ENCODE measurements around the gene ACKR2. TPM values are rescaled to one million over a fixed set of nuclear protein-coding genes. Genes with fewer than 3 reads are reported as not detected.

ACKR2 gene
- polyA plus RNA-seq, 1 donor, result 2.6 TPM

DNA sequence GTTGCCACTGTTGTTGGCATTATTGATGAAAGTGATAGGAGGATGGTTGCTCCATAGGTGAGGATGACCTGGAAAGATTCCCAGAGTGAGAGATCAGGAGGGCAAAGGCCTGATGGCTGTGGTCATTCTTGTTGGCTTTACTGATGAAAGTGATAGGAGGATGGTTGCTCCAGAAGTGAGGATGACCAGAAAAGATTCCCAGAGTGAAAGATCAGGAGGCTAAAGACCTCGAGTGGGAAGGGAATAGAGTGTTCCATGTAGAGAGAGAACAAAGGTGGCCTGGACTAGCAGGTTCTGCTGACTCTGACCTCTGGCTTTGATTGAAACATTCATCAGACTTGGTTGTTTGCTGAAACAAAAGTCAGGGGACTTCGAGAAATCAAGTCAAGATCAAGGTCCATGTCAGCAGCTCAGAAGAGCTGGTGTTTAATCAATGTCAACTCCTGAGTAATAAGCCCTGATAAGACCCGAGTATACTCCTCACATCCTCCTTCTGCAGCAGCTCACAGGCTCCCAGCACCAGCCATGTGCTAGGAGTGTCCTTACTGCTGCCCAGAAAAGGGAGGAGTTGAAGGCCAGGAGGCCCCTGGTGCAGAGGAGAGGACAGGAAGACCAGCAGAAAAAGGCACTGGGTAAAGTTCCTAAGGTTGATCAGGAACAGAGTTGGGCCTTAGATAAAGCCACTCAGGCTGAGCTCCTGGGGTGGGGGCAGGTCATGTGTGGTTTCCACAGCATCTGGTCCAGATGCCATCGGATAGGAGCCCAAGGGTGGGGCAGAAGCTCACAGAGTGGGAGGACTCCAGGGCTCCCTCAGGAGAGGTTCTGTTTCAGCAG, 46.5 kb downstream of the ACKR2 start:
- Histone ChIP-seq H3K36me3 (ENCODE audit: control insufficient read depth, insufficient read depth, low read length) (no peaks in the 10 kb centered on the region), H3K9me3 (ENCODE audit: control insufficient read depth, low read depth, low read length) (no peaks in the 10 kb centered on the region), H3K4me3 (ENCODE audit: low read length) (no peak overlapping the region), H3K4me1 (ENCODE audit: control insufficient read depth, insufficient read depth, low read length) (peaks cover 7% of the 10 kb centered on the region), H3K27me3 (ENCODE audit: control insufficient read depth, insufficient read depth, low read length) (no peaks in the 10 kb centered on the region), H3K27ac (ENCODE audit: low read length) (peak overlapping the region; percentile 35)
- 17% methylated on average over 1 of the region's 4 CpGs for WGBS (ENCODE audit: insufficient coverage, low lambda C conversion rate)
- DNase-seq, result peak; percentile 61 to 82

DNA sequence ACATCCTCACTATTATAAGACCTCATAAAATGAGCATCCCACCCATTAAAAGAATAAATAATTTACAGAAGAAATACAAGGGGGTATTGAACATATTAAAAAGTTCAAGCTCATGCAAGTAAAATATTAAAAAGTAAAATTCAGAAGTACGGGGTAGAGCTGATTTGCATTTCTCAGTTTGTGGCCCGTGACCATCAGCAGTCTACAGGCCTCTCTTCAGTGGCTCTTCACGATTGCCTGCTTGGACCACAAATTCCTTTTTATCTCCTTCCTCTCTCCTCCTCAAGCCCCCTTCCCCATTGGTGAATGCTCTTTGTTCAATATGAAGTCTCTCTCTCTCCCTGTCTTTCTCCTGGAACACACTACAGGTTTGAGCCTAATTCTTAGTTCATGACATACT, 47.3 kb downstream of the ACKR2 start:
- no CpG with 5 or more reads among the region's 3 CpGs for WGBS (ENCODE audit: insufficient coverage, low lambda C conversion rate)
- Histone ChIP-seq H3K4me3 (ENCODE audit: low read length) (no peak overlapping the region), H3K27ac (ENCODE audit: low read length) (no peak overlapping the region), H3K27me3 (ENCODE audit: control insufficient read depth, insufficient read depth, low read length) (no peaks in the 10 kb centered on the region), H3K36me3 (ENCODE audit: control insufficient read depth, insufficient read depth, low read length) (no peaks in the 10 kb centered on the region), H3K4me1 (ENCODE audit: control insufficient read depth, insufficient read depth, low read length) (peaks cover 7% of the 10 kb centered on the region), H3K9me3 (ENCODE audit: control insufficient read depth, low read depth, low read length) (no peaks in the 10 kb centered on the region)
- no peak for DNase-seq

DNA sequence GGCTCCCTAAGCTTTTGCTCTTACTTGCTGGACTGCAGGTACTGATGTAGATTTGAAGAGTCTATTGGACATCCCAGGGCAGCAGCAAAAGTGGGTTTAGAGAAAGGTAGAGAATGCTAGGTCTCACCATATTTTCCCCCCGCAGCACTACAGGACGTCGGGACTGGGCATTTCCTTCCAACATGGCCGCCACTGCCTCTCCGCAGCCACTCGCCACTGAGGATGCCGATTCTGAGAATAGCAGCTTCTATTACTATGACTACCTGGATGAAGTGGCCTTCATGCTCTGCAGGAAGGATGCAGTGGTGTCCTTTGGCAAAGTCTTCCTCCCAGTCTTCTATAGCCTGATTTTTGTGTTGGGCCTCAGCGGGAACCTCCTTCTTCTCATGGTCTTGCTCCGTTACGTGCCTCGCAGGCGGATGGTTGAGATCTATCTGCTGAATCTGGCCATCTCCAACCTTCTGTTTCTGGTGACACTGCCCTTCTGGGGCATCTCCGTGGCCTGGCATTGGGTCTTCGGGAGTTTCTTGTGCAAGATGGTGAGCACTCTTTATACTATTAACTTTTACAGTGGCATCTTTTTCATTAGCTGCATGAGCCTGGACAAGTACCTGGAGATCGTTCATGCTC, 55.2 kb downstream of the ACKR2 start:
- H3K36me3 ChIP-seq (ENCODE audit: control insufficient read depth, insufficient read depth, low read length), result no peaks in the 10 kb centered on the region
- H3K9me3 ChIP-seq (ENCODE audit: control insufficient read depth, low read depth, low read length), result no peaks in the 10 kb centered on the region
- no peaks in the 10 kb centered on the region for H3K4me1 ChIP-seq (ENCODE audit: control insufficient read depth, insufficient read depth, low read length)
- H3K27me3 ChIP-seq (ENCODE audit: control insufficient read depth, insufficient read depth, low read length), result no peaks in the 10 kb centered on the region
- no peak overlapping the region for H3K4me3 ChIP-seq (ENCODE audit: low read length)
- WGBS (ENCODE audit: insufficient coverage, low lambda C conversion rate), result no CpG with 5 or more reads among the region's 15 CpGs
- H3K27ac ChIP-seq (ENCODE audit: low read length), result no peak overlapping the region
- no peak for DNase-seq

DNA sequence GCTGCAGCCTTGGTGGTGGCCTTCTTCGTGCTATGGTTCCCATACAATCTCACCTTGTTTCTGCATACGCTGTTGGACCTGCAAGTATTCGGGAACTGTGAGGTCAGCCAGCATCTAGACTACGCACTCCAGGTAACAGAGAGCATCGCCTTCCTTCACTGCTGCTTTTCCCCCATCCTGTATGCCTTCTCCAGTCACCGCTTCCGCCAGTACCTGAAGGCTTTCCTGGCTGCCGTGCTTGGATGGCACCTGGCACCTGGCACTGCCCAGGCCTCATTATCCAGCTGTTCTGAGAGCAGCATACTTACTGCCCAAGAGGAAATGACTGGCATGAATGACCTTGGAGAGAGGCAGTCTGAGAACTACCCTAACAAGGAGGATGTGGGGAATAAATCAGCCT, 56.0 kb downstream of the ACKR2 start:
- H3K4me1 ChIP-seq (ENCODE audit: control insufficient read depth, insufficient read depth, low read length), result no peaks in the 10 kb centered on the region
- DNase-seq, result no peak
- H3K9me3 ChIP-seq (ENCODE audit: control insufficient read depth, low read depth, low read length), result no peaks in the 10 kb centered on the region
- H3K36me3 ChIP-seq (ENCODE audit: control insufficient read depth, insufficient read depth, low read length), result no peaks in the 10 kb centered on the region
- no peak overlapping the region for H3K4me3 ChIP-seq (ENCODE audit: low read length)
- no peaks in the 10 kb centered on the region for H3K27me3 ChIP-seq (ENCODE audit: control insufficient read depth, insufficient read depth, low read length)
- no CpG with 5 or more reads among the region's 8 CpGs for WGBS (ENCODE audit: insufficient coverage, low lambda C conversion rate)
- no peak overlapping the region for H3K27ac ChIP-seq (ENCODE audit: low read length)

DNA sequence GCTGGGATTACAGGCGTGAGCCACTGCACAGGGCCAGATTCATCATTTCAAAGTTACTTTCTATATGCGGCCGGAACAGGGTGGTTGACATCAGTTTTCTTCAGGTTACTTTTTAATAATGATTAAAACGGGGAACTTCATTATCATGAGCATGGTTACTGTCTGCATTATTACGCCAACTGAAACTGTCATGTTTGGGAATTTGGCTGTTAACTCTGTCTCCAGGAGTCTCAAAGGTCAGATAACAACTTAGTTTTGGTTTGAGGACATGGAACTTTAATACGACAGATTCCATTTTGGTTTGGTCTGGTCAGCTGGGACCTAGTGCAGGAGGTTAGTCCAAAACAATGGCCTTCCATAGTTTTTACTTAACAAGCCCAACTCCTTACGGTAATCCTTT, 57.9 kb downstream of the ACKR2 start:
- WGBS (ENCODE audit: insufficient coverage, low lambda C conversion rate), result 80% methylated on average over 1 of the region's 7 CpGs
- DNase-seq, result no peak
- Histone ChIP-seq H3K27ac (ENCODE audit: low read length) (no peak overlapping the region), H3K27me3 (ENCODE audit: control insufficient read depth, insufficient read depth, low read length) (no peaks in the 10 kb centered on the region), H3K4me1 (ENCODE audit: control insufficient read depth, insufficient read depth, low read length) (no peaks in the 10 kb centered on the region), H3K4me3 (ENCODE audit: low read length) (no peak overlapping the region), H3K36me3 (ENCODE audit: control insufficient read depth, insufficient read depth, low read length) (no peaks in the 10 kb centered on the region), H3K9me3 (ENCODE audit: control insufficient read depth, low read depth, low read length) (no peaks in the 10 kb centered on the region)

DNA sequence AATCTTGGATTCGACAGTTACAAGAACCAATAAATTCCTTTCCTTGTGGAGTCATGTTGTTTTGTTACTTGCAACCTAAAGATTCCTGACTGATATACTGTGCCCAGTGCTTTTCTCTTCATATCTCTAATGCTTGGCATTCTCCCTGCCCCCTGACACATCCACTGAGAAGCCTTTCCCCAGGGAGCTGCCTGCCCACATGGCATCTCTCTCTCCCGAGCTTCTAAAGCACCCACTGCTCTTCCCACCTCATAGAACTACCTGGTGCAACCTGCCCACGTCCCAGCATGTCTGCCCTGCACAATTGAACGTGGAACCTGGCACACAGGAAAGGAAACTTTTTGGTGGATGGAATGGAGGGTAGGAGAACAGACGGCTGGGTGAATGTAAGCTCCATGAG, 59.6 kb downstream of the ACKR2 start:
- no peak for DNase-seq
- Histone ChIP-seq H3K27ac (ENCODE audit: low read length) (no peak overlapping the region), H3K9me3 (ENCODE audit: control insufficient read depth, low read depth, low read length) (no peaks in the 10 kb centered on the region), H3K4me1 (ENCODE audit: control insufficient read depth, insufficient read depth, low read length) (no peaks in the 10 kb centered on the region), H3K4me3 (ENCODE audit: low read length) (no peak overlapping the region), H3K36me3 (ENCODE audit: control insufficient read depth, insufficient read depth, low read length) (no peaks in the 10 kb centered on the region), H3K27me3 (ENCODE audit: control insufficient read depth, insufficient read depth, low read length) (no peaks in the 10 kb centered on the region)
- WGBS (ENCODE audit: insufficient coverage, low lambda C conversion rate), result no CpG with 5 or more reads among the region's 5 CpGs

DNA sequence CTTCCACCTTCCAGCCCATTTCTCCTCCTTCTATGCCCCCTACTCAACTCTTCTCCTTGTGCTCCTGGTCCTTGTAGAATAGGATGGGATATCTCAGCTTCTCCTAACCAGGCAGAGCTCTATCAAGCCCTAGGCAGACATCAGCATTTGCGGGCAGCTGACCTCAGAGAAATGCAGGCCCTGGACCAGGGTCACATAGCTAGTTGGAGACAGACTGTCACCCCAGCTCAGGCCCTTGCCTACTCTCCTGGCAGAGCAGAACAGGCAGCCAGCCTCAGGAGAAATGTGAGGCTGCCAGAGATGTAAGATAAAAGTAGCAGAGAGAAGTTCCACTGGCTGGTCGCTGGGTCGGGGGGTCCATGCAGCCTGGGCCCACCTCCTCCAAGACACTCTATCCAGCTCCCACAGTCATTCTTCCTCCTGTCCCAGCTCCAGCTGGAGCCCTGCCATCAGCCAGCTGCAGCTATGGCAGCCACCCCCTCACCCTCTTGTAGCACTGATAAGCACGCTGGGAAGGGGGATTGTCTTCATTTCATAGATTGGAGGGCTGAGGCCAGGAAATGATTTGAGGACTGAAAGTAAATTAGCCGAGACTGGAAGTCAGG, 62.4 kb downstream of the ACKR2 start:
- no CpG with 5 or more reads among the region's 5 CpGs for WGBS (ENCODE audit: insufficient coverage, low lambda C conversion rate)
- no peaks in the 10 kb centered on the region for H3K9me3 ChIP-seq (ENCODE audit: control insufficient read depth, low read depth, low read length)
- no peaks in the 10 kb centered on the region for H3K27me3 ChIP-seq (ENCODE audit: control insufficient read depth, insufficient read depth, low read length)
- no peak overlapping the region for H3K4me3 ChIP-seq (ENCODE audit: low read length)
- H3K27ac ChIP-seq (ENCODE audit: low read length), result no peak overlapping the region
- no peaks in the 10 kb centered on the region for H3K4me1 ChIP-seq (ENCODE audit: control insufficient read depth, insufficient read depth, low read length)
- H3K36me3 ChIP-seq (ENCODE audit: control insufficient read depth, insufficient read depth, low read length), result no peaks in the 10 kb centered on the region
- DNase-seq, result no peak

DNA sequence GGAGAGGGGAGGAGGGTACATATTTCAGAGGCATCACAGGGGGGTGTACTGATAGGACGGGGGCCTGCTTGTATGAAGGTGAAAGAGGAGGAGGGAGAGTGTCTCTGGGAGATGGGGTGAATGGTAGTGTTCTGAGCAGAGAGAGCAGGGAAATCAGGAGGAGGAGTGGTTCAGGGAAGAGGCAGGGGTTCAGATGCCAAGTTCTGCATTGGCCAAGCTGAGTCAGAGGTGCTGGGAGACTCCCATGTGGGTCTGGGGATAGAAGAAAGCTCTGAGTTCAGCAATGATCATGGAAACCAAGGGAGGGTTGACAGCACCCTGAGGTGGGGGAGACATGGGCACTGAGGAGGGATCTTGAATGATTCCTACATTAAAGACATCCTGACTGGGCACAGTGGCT, 63.5 kb downstream of the ACKR2 start:
- no peak overlapping the region for H3K27ac ChIP-seq (ENCODE audit: low read length)
- H3K4me3 ChIP-seq (ENCODE audit: low read length), result no peak overlapping the region
- 83% methylated on average over 1 of the region's 1 CpG for WGBS (ENCODE audit: insufficient coverage, low lambda C conversion rate)
- no peaks in the 10 kb centered on the region for H3K4me1 ChIP-seq (ENCODE audit: control insufficient read depth, insufficient read depth, low read length)
- H3K27me3 ChIP-seq (ENCODE audit: control insufficient read depth, insufficient read depth, low read length), result no peaks in the 10 kb centered on the region
- no peaks in the 10 kb centered on the region for H3K36me3 ChIP-seq (ENCODE audit: control insufficient read depth, insufficient read depth, low read length)
- H3K9me3 ChIP-seq (ENCODE audit: control insufficient read depth, low read depth, low read length), result no peaks in the 10 kb centered on the region
- DNase-seq, result no peak

DNA sequence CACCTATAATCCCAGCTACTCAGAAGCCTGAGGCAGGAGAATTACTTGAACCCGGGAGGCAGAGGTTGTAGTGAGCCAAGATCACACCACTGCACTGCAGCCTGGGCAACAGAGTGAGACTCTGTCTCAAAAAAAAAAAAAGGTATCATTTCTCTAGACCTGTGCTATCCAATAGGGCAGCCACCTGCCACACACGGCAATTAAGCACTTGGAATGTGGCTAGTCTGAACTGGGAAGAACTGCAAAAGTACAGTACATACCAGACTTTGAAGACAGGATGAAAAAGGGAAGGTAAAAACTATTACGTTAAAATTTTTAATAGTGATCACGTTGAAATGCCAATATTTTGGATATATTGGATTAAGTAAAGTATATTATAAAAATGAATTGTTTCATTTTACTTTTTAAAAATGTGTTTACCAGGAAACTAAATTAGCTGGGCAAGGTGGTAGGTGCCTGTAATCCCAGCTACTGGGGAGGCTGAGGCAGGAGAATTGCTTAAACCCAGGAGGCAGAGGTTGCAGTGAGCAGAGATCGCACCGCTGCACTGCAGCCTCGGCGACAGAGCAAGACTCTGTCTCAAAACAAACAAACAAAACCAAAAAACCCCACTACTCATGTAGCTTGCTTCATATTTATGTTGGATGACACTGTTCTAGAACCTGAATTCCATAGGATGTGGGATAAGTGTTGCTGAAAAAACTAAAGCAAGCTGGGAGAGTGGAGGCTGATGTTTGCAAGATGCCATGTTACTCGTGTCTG, 64.2 kb downstream of the ACKR2 start:
- Histone ChIP-seq H3K9me3 (ENCODE audit: control insufficient read depth, low read depth, low read length) (no peaks in the 10 kb centered on the region), H3K27me3 (ENCODE audit: control insufficient read depth, insufficient read depth, low read length) (no peaks in the 10 kb centered on the region), H3K27ac (ENCODE audit: low read length) (no peak overlapping the region), H3K36me3 (ENCODE audit: control insufficient read depth, insufficient read depth, low read length) (no peaks in the 10 kb centered on the region), H3K4me3 (ENCODE audit: low read length) (no peak overlapping the region), H3K4me1 (ENCODE audit: control insufficient read depth, insufficient read depth, low read length) (no peaks in the 10 kb centered on the region)
- WGBS (ENCODE audit: insufficient coverage, low lambda C conversion rate), result 95% methylated on average over 2 of the region's 9 CpGs
- no peak for DNase-seq

DNA sequence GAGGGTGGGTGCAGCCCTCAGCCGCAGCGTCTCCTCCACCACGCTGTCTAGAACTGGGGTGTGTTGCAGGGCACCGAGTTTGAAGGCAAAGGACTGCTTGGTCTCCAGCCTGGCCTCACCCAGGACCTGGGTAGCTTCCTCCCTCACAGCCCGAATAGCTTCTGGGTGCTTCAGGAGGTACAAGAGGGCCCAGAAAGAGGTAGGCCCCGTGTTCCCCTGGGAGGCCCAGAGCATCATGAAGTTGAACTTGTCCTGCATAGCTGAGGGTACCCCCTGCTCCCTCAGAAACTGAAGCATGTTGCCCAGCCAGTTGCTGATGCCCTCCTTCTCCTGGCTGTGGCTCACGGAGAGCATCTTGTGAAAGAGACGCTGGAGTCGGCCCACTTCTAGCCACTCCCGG, 65.5 kb downstream of the ACKR2 start:
- 100% methylated on average over 3 of the region's 10 CpGs for WGBS (ENCODE audit: insufficient coverage, low lambda C conversion rate)

More for the DNA sequence above, 65.5 kb downstream of the ACKR2 start:
- Histone ChIP-seq H3K9me3 (ENCODE audit: control insufficient read depth, low read depth, low read length) (no peaks in the 10 kb centered on the region), H3K27me3 (ENCODE audit: control insufficient read depth, insufficient read depth, low read length) (no peaks in the 10 kb centered on the region), H3K4me1 (ENCODE audit: control insufficient read depth, insufficient read depth, low read length) (no peaks in the 10 kb centered on the region), H3K4me3 (ENCODE audit: low read length) (no peak overlapping the region), H3K27ac (ENCODE audit: low read length) (no peak overlapping the region), H3K36me3 (ENCODE audit: control insufficient read depth, insufficient read depth, low read length) (no peaks in the 10 kb centered on the region)
- no peak for DNase-seq
